Measurements from ENCODE around the gene TLR8.

DNA sequence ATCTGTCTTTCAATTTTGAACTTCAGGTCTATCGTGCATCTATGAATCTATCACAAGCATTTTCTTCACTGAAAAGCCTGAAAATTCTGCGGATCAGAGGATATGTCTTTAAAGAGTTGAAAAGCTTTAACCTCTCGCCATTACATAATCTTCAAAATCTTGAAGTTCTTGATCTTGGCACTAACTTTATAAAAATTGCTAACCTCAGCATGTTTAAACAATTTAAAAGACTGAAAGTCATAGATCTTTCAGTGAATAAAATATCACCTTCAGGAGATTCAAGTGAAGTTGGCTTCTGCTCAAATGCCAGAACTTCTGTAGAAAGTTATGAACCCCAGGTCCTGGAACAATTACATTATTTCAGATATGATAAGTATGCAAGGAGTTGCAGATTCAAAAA lies 19.9 kb upstream of the TLR8 start:
- TF ChIP-seq, protein P1, sequence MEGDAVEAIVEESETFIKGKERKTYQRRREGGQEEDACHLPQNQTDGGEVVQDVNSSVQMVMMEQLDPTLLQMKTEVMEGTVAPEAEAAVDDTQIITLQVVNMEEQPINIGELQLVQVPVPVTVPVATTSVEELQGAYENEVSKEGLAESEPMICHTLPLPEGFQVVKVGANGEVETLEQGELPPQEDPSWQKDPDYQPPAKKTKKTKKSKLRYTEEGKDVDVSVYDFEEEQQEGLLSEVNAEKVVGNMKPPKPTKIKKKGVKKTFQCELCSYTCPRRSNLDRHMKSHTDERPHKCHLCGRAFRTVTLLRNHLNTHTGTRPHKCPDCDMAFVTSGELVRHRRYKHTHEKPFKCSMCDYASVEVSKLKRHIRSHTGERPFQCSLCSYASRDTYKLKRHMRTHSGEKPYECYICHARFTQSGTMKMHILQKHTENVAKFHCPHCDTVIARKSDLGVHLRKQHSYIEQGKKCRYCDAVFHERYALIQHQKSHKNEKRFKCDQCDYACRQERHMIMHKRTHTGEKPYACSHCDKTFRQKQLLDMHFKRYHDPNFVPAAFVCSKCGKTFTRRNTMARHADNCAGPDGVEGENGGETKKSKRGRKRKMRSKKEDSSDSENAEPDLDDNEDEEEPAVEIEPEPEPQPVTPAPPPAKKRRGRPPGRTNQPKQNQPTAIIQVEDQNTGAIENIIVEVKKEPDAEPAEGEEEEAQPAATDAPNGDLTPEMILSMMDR (IDR thresholded peaks at IDR 0.05 in 4 of 5, conservative IDR thresholded peaks at IDR 0.05 in 1 of 5), result no peak
- no peak for TF ChIP-seq POLR2A (IDR thresholded peaks at IDR 0.05)
